ENCODE results near the gene ZNF516. TPM values are rescaled to one million over a fixed set of nuclear protein-coding genes. Genes with fewer than 3 reads are reported as not detected.

ZNF516 gene
- polyA plus RNA-seq, 1 experiment = 11.3 TPM

GRCh38 chr18:76379226-76380126 is 115.6 kb downstream of the ZNF516 start:
- ChIA-PET CTCF (interaction anchor here (0.7 to 1.8 kb wide), 2 partner anchors 11 to 241 kb away, joined by 3 to 5 read pairs; no protein-coding TSS in a partner anchor), POLR2A (no interaction called here)
- no peak for TF ChIP-seq CTCF (IDR thresholded peaks at IDR 0.05; ENCODE audit: insufficient read depth, low read depth, low read length)
- H3K4me3 ChIP-seq (ENCODE audit: low read depth, low read length) = no peak overlapping the region
- H3K36me3 ChIP-seq (ENCODE audit: control insufficient read depth, insufficient read depth, low read length) = peaks cover 14% of the 10 kb centered on the region
- DNase-seq (ENCODE audit: low read depth) = no peak
- no peaks in the 10 kb centered on the region for H3K27me3 ChIP-seq (ENCODE audit: control insufficient read depth, insufficient read depth, low read length)

GRCh38 chr18:76378526-76379215 is 116.4 kb downstream of the ZNF516 start:
- DNase-seq (ENCODE audit: low read depth) = no peak
- POLR2A ChIA-PET = no interaction called here
- Histone ChIP-seq H3K4me3 (ENCODE audit: low read depth, low read length) (no peak overlapping the region), H3K36me3 (ENCODE audit: control insufficient read depth, insufficient read depth, low read length) (peaks cover 14% of the 10 kb centered on the region), H3K27me3 (ENCODE audit: control insufficient read depth, insufficient read depth, low read length) (no peaks in the 10 kb centered on the region)
- CTCF ChIA-PET = no interaction called here
- TF ChIP-seq CTCF (IDR thresholded peaks at IDR 0.05; ENCODE audit: insufficient read depth, low read depth, low read length) = no peak

GRCh38 chr18:76377359-76377756 is 117.7 kb downstream of the ZNF516 start:
- POLR2A ChIA-PET = no interaction called here
- no peak for DNase-seq (ENCODE audit: low read depth)
- peaks cover 14% of the 10 kb centered on the region for H3K36me3 ChIP-seq (ENCODE audit: control insufficient read depth, insufficient read depth, low read length)
- no peak for TF ChIP-seq CTCF (IDR thresholded peaks at IDR 0.05; ENCODE audit: insufficient read depth, low read depth, low read length)
- H3K27me3 ChIP-seq (ENCODE audit: control insufficient read depth, insufficient read depth, low read length) = no peaks in the 10 kb centered on the region
- CTCF ChIA-PET = interaction anchor here (0.6 kb wide), 1 partner anchor 830 kb away, joined by 3 read pairs; no protein-coding TSS in a partner anchor
- H3K4me3 ChIP-seq (ENCODE audit: low read depth, low read length) = no peak overlapping the region

GRCh38 chr18:76376668-76377358 is 118.2 kb downstream of the ZNF516 start:
- H3K36me3 ChIP-seq (ENCODE audit: control insufficient read depth, insufficient read depth, low read length) = peaks cover 14% of the 10 kb centered on the region
- H3K27me3 ChIP-seq (ENCODE audit: control insufficient read depth, insufficient read depth, low read length) = no peaks in the 10 kb centered on the region
- no peak for DNase-seq (ENCODE audit: low read depth)
- TF ChIP-seq CTCF (IDR thresholded peaks at IDR 0.05; ENCODE audit: insufficient read depth, low read depth, low read length) = no peak
- ChIA-PET POLR2A (no interaction called here), CTCF (interaction anchor here (0.6 kb wide), 1 partner anchor 829 kb away, joined by 3 read pairs; no protein-coding TSS in a partner anchor)
- no peak overlapping the region for H3K4me3 ChIP-seq (ENCODE audit: low read depth, low read length)

GRCh38 chr18:76376225-76376624 is 118.8 kb downstream of the ZNF516 start:
- peaks cover 15% of the 10 kb centered on the region for H3K36me3 ChIP-seq (ENCODE audit: control insufficient read depth, insufficient read depth, low read length)
- no peak overlapping the region for H3K4me3 ChIP-seq (ENCODE audit: low read depth, low read length)
- POLR2A ChIA-PET = no interaction called here
- CTCF ChIA-PET = no interaction called here
- no peaks in the 10 kb centered on the region for H3K27me3 ChIP-seq (ENCODE audit: control insufficient read depth, insufficient read depth, low read length)
- TF ChIP-seq CTCF (IDR thresholded peaks at IDR 0.05; ENCODE audit: insufficient read depth, low read depth, low read length) = no peak
- no peak for DNase-seq (ENCODE audit: low read depth)

Measured in BJ (cell line).